OCI-LY3 (cell line): Measurements from ENCODE around the gene ECHS1.

ENCODE experiments used
- H2AFZ ChIP-seq: fragments of 200-600, 300-600 bp; shearing (Covaris generic); 2 replicates; pipeline ENCODE4 v1.6.0; 2014; ENCODE audit warnings: antibody characterized with exemption, low read depth, low read length
- H3K27ac ChIP-seq: fragments of 200-600, 300-600 bp; sonication (generic); 2 replicates; pipeline ENCODE4 v1.5.1; 2014; ENCODE audit warnings: mild to moderate bottlenecking, low read length, moderate library complexity, mixed read lengths
- H3K27me3 ChIP-seq: fragments of 200-600, 300-600 bp; sonication (generic); 2 replicates; pipeline ENCODE4 v1.6.1; 2014; ENCODE audit warnings: low read depth, low read length, mixed read lengths
- H3K36me3 ChIP-seq: fragments of 200-600, 300-600 bp; sonication (generic); replicated peaks from 2 replicates; pipeline ENCODE3; 2014; ENCODE audit warnings: low read depth, low read length, mixed read lengths
- H3K4me1 ChIP-seq: fragments of 300-600, 200-600 bp; sonication (generic); 2 replicates; pipeline ENCODE4 v1.6.1; 2014; ENCODE audit warnings: low read length, mixed read lengths
- H3K4me2 ChIP-seq: fragments of 200-600, 300-600 bp; sonication (generic); 2 replicates; pipeline ENCODE4 v1.6.1; 2014; ENCODE audit warnings: low read length, mixed read lengths
- H3K4me3 ChIP-seq: fragments of 300-600, 200-600 bp; sonication (generic); 2 replicates; pipeline ENCODE4 v1.5.1; 2014; ENCODE audit warnings: antibody characterized with exemption, mild to moderate bottlenecking, low read length, moderate library complexity
- H3K79me2 ChIP-seq: fragments of 300-600, 200-600 bp; shearing (Covaris generic); 2 replicates; pipeline ENCODE4 v1.6.1; 2014; ENCODE audit warnings: mild to moderate bottlenecking, low read length, mixed read lengths
- H3K9ac ChIP-seq: fragments of 300-600, 200-600 bp; shearing (Covaris generic); 2 replicates; pipeline ENCODE4 v1.6.0; 2014; ENCODE audit warnings: mild to moderate bottlenecking, low read length, moderate library complexity
- H3K9me3 ChIP-seq: fragments of 200-600, 300-600 bp; shearing (Covaris generic); 2 replicates; pipeline ENCODE4 v1.6.1; 2014; ENCODE audit warnings: low read length, mixed read lengths; ENCODE audit not compliant: insufficient read depth
- H4K20me1 ChIP-seq: fragments of 200-600, 300-600 bp; sonication (generic); 2 replicates; pipeline ENCODE4 v1.6.1; 2016; ENCODE audit warnings: low read length, mixed read lengths; ENCODE audit not compliant: insufficient read depth
- CTCF ChIP-seq: fragments of 200-600, 300-600 bp; sonication (generic); IDR thresholded peaks from 2 replicates; pipeline ENCODE4 v1.5.1; 2014; ENCODE audit warnings: antibody characterized with exemption, low read length, low read depth
- EZH2phosphoT487 ChIP-seq: fragments of 200-600 bp; shearing (Covaris generic); IDR thresholded peaks from 2 replicates; pipeline ENCODE4 v1.6.1; 2018; ENCODE audit warnings: antibody characterized with exemption, mixed run types, low read depth

Gene ECHS1

GRCh38 chr10:133420579-133420978 is 47.4 kb upstream of the ECHS1 start:
- Histone ChIP-seq H3K9me3 (no peaks in the 10 kb centered on the region), H3K9ac (no peak overlapping the region), H3K4me2 (no peak overlapping the region), H2AFZ (no peak overlapping the region), H4K20me1 (no peaks in the 10 kb centered on the region), H3K4me1 (no peaks in the 10 kb centered on the region), H3K79me2 (no peaks in the 10 kb centered on the region), H3K27ac (no peak overlapping the region), H3K27me3 (no peaks in the 10 kb centered on the region), H3K36me3 (peaks cover 11% of the 10 kb centered on the region), H3K4me3 (no peak overlapping the region)
- TF ChIP-seq EZH2phosphoT487 (no peak), CTCF (no peak)

- no peak overlapping the region for H3K4me2 ChIP-seq
- no peak overlapping the region for H3K9ac ChIP-seq
- H3K27me3 ChIP-seq = no peaks in the 10 kb centered on the region
- no peak overlapping the region for H3K27ac ChIP-seq
- H3K4me1 ChIP-seq = no peaks in the 10 kb centered on the region
- no peak for TF ChIP-seq CTCF
- no peak for TF ChIP-seq EZH2phosphoT487
- H3K9me3 ChIP-seq = no peaks in the 10 kb centered on the region
- no peak overlapping the region for H3K4me3 ChIP-seq
- H4K20me1 ChIP-seq = no peaks in the 10 kb centered on the region
- no peaks in the 10 kb centered on the region for H3K79me2 ChIP-seq
- H2AFZ ChIP-seq = no peak overlapping the region
- H3K36me3 ChIP-seq = peaks cover 16% of the 10 kb centered on the region
Measured at GRCh38 chr10:133420028-133420427, 46.9 kb upstream of the ECHS1 start.

- Histone ChIP-seq H3K4me3 (no peak overlapping the region), H3K9me3 (no peaks in the 10 kb centered on the region), H3K27me3 (no peaks in the 10 kb centered on the region), H3K9ac (no peak overlapping the region), H3K36me3 (peaks cover 16% of the 10 kb centered on the region), H3K4me2 (no peak overlapping the region), H3K4me1 (no peaks in the 10 kb centered on the region), H2AFZ (no peak overlapping the region), H3K27ac (no peak overlapping the region), H4K20me1 (no peaks in the 10 kb centered on the region), H3K79me2 (no peaks in the 10 kb centered on the region)
- TF ChIP-seq CTCF (no peak), EZH2phosphoT487 (no peak)
Measured at GRCh38 chr10:133419211-133419950, 46.2 kb upstream of the ECHS1 start.

GRCh38 chr10:133418289-133418993 is 45.3 kb upstream of the ECHS1 start:
- Histone ChIP-seq H3K27me3 (no peaks in the 10 kb centered on the region), H4K20me1 (no peaks in the 10 kb centered on the region), H3K9me3 (no peaks in the 10 kb centered on the region), H3K4me2 (no peak overlapping the region), H3K4me3 (no peak overlapping the region), H2AFZ (no peak overlapping the region), H3K9ac (no peak overlapping the region), H3K79me2 (no peaks in the 10 kb centered on the region), H3K27ac (no peak overlapping the region), H3K36me3 (peaks cover 18% of the 10 kb centered on the region), H3K4me1 (no peaks in the 10 kb centered on the region)
- TF ChIP-seq CTCF (no peak), EZH2phosphoT487 (no peak)
